T-helper 9 cell (primary cell): ENCODE data around the gene JAZF1.
A peak's percentile ranks its signal among the peaks of the same experiment; 100 is the strongest.

Experiments used
- DNase-seq: peaks from one replicate; pipeline ENCODE4 v3.0.0-alpha.2; 2020

The JAZF1 gene

GRCh38 chr7:28102797-28103196, 77.8 kb downstream of the JAZF1 start:
- no peak for DNase-seq

GRCh38 chr7:28096713-28097112, 83.9 kb downstream of the JAZF1 start:
- peak; percentile 14 for DNase-seq

- no peak for DNase-seq
These were observed 85.4 kb downstream of the JAZF1 start for GRCh38 chr7:28095231-28095630.

- peak; percentile 16 for DNase-seq
These were observed 86.9 kb downstream of the JAZF1 start for GRCh38 chr7:28093623-28094232.

GRCh38 chr7:28091190-28091589, 89.4 kb downstream of the JAZF1 start:
- no peak for DNase-seq

- no peak for DNase-seq
These were observed 91.5 kb downstream of the JAZF1 start for GRCh38 chr7:28088901-28089714.

- DNase-seq, result no peak
These were observed 92.6 kb downstream of the JAZF1 start for GRCh38 chr7:28088032-28088431.

GRCh38 chr7:28086198-28086597, 94.4 kb downstream of the JAZF1 start:
- DNase-seq, result no peak

GRCh38 chr7:28083998-28084985, 96.3 kb downstream of the JAZF1 start:
- no peak for DNase-seq

- DNase-seq, result no peak
These were observed 97.2 kb downstream of the JAZF1 start for GRCh38 chr7:28083164-28083997.

- no peak for DNase-seq
These were observed 98.5 kb downstream of the JAZF1 start for GRCh38 chr7:28082071-28082470.

GRCh38 chr7:28081016-28081415, 99.6 kb downstream of the JAZF1 start:
- DNase-seq, result no peak

GRCh38 chr7:28078036-28078901, 102.3 kb downstream of the JAZF1 start:
- DNase-seq, result peak; percentile 30

GRCh38 chr7:28077616-28078015, 103.0 kb downstream of the JAZF1 start:
- DNase-seq, result no peak

GRCh38 chr7:28076423-28077200, 104.0 kb downstream of the JAZF1 start:
- no peak for DNase-seq

- no peak for DNase-seq
These were observed 104.8 kb downstream of the JAZF1 start for GRCh38 chr7:28075674-28076358.

- no peak for DNase-seq
These were observed 107.6 kb downstream of the JAZF1 start for GRCh38 chr7:28072876-28073514.

- no peak for DNase-seq
These were observed 109.0 kb downstream of the JAZF1 start for GRCh38 chr7:28071570-28071969.
